SIG-M5 treated with dmso at 0.1 percent for 504 hours (cell line): ENCODE results near the gene ELOF1.
A peak's percentile ranks its signal among the peaks of the same experiment; 100 is the strongest.
"Not testable (repeated sequence)": the region's sequence is repeated elsewhere in the genome, so short reads cannot be mapped to it uniquely, and the experiment has no call there.

Experiments
- DNase-seq: peaks from one replicate; lab custom pipeline; 2025; ENCODE audit not compliant: unreplicated experiment; lab: John Stamatoyannopoulos, UW

Gene ELOF1

GRCh38 chr19:11573354-11573753, 14.3 kb upstream of the ELOF1 start:
- not testable (repeated sequence) for DNase-seq

- DNase-seq, result no peak
These were observed 11.0 kb upstream of the ELOF1 start for GRCh38 chr19:11570039-11570462.

- DNase-seq, result no peak
These were observed 7.1 kb upstream of the ELOF1 start for GRCh38 chr19:11566164-11566563.

- DNase-seq, result not testable (repeated sequence)
These were observed 6.6 kb upstream of the ELOF1 start for GRCh38 chr19:11565649-11565980.

- not testable (repeated sequence) for DNase-seq
These were observed 5.2 kb upstream of the ELOF1 start for GRCh38 chr19:11564082-11564807.

GRCh38 chr19:11563532-11563931, 4.5 kb upstream of the ELOF1 start:
- DNase-seq, result no peak

- DNase-seq, result peak; percentile 75
These were observed 1.5 kb upstream of the ELOF1 start for GRCh38 chr19:11560404-11561051.

- no peak for DNase-seq
These were observed 2.2 kb downstream of the ELOF1 start for GRCh38 chr19:11556634-11557420.

- no peak for DNase-seq
These were observed 3.8 kb downstream of the ELOF1 start for GRCh38 chr19:11555246-11555645.

- no peak for DNase-seq
These were observed 4.9 kb downstream of the ELOF1 start for GRCh38 chr19:11554160-11554559.

GRCh38 chr19:11552666-11553372, 6.2 kb downstream of the ELOF1 start:
- no peak for DNase-seq

- no peak for DNase-seq
These were observed 7.3 kb downstream of the ELOF1 start for GRCh38 chr19:11551603-11552235.

- DNase-seq, result no peak
These were observed 8.8 kb downstream of the ELOF1 start for GRCh38 chr19:11550265-11550664.

- no peak for DNase-seq
These were observed 9.6 kb downstream of the ELOF1 start for GRCh38 chr19:11549386-11549953.

- no peak for DNase-seq
These were observed 10.9 kb downstream of the ELOF1 start for GRCh38 chr19:11547929-11548700.

GRCh38 chr19:11541238-11541637, 17.8 kb downstream of the ELOF1 start:
- no peak for DNase-seq

- DNase-seq, result no peak
These were observed 18.4 kb downstream of the ELOF1 start for GRCh38 chr19:11540645-11541044.

- no peak for DNase-seq
These were observed 19.3 kb downstream of the ELOF1 start for GRCh38 chr19:11539495-11540365.
